T-helper 2 cell treated with Interferon-gamma antibody and Interleukin-4, amounts not matched to agents 100 ng/mL and 5 ng/mL, for 36 hours (primary cell): ENCODE data around the gene DOK1. TPM values are rescaled to one million over a fixed set of nuclear protein-coding genes. Genes with fewer than 3 reads are reported as not detected.

Experiments used
- intact Hi-C: fragments of 100-400 bp; cut with micrococcal nuclease; formaldehyde crosslinking; loops from one replicate; pipeline ENCODE4 v1.15.1; 2023
- total RNA-seq: library from RNA; stranded (reverse); gene quantifications from 2 replicates; pipeline ENCODE4 v1.2.3, GENCODE V29; 2022

DOK1 gene
- total RNA-seq, 1 donor from 2014 or later = 52.5 TPM

GRCh38 chr2:74524955-74525716 lies 29.4 kb upstream of the DOK1 start:
- intact Hi-C loops = no loop called here

- intact Hi-C loops = no loop called here
Observed at GRCh38 chr2:74525717-74526648, 28.5 kb upstream of the DOK1 start, which contains the start of gene DQX1. TSS of gene DQX1 (minus strand) at chr2:74526231. CDS start at chr2:74525729, 502 bp downstream.

GRCh38 chr2:74526649-74527230 lies 27.8 kb upstream of the DOK1 start:
- intact Hi-C loops = no loop called here

- intact Hi-C loops = loop anchor here (2.0 kb wide), 1 partner anchor 791 kb away; the partner anchor contains the start of gene TPRKB
Observed at GRCh38 chr2:74527741-74528140, 26.8 kb upstream of the DOK1 start.

- intact Hi-C loops = loop anchor here (1.0 to 2.0 kb wide), 10 partner anchors 14 to 792 kb away; partner anchors contain the start of genes C2orf81, DOK1, MRPL53 and PCGF1
Observed at GRCh38 chr2:74528600-74529356, 25.7 kb upstream of the DOK1 start.

- intact Hi-C loops = loop anchor here (1.0 to 5.0 kb wide), 11 partner anchors 15 to 793 kb away; partner anchors contain the start of genes C2orf81, DOK1, LBX2 and MRPL53
Observed at GRCh38 chr2:74529357-74530238, 24.9 kb upstream of the DOK1 start, which contains the start of the genes AUP1 and HTRA2. TSS of gene AUP1 (minus strand) at chr2:74529706. CDS start at chr2:74529629, 77 bp downstream. TSS of gene HTRA2 (plus strand) at chr2:74529933. CDS start at chr2:74530007, 74 bp downstream.

GRCh38 chr2:74530239-74531187 lies 24.0 kb upstream of the DOK1 start:
- intact Hi-C loops = loop anchor here (5.0 kb wide), 1 partner anchor 33 kb away; the partner anchor contains the start of gene LBX2

- intact Hi-C loops = loop anchor here (1.0 to 5.0 kb wide), 2 partner anchors 34 to 281 kb away; partner anchors contain the start of gene LBX2
Observed at GRCh38 chr2:74531666-74532065, 22.9 kb upstream of the DOK1 start.

- intact Hi-C loops = loop anchor here (1.0 to 5.0 kb wide), 2 partner anchors 35 to 282 kb away; partner anchors contain the start of gene LBX2
Observed at GRCh38 chr2:74532222-74532621, 22.3 kb upstream of the DOK1 start.

GRCh38 chr2:74533464-74533863 lies 21.1 kb upstream of the DOK1 start:
- intact Hi-C loops = loop anchor here (5.0 kb wide), 1 partner anchor 36 kb away; the partner anchor contains the start of gene LBX2

- intact Hi-C loops = loop anchor here (5.0 kb wide), 1 partner anchor 37 kb away; the partner anchor contains the start of gene LBX2
Observed at GRCh38 chr2:74534411-74534810, 20.1 kb upstream of the DOK1 start.

GRCh38 chr2:74535440-74535965 lies 19.0 kb upstream of the DOK1 start:
- intact Hi-C loops = no loop called here

GRCh38 chr2:74536166-74536950 lies 18.2 kb upstream of the DOK1 start:
- intact Hi-C loops = no loop called here

- intact Hi-C loops = no loop called here
Observed at GRCh38 chr2:74537140-74537539, 17.4 kb upstream of the DOK1 start.

GRCh38 chr2:74538881-74539339 lies 15.6 kb upstream of the DOK1 start:
- intact Hi-C loops = no loop called here

- intact Hi-C loops = no loop called here
Observed at GRCh38 chr2:74540291-74540690, 14.2 kb upstream of the DOK1 start.

- intact Hi-C loops = no loop called here
Observed at GRCh38 chr2:74542978-74543377, 11.5 kb upstream of the DOK1 start.
